ENCODE results near the gene RBFOX2. TPM values are rescaled to one million over a fixed set of nuclear protein-coding genes. Genes with fewer than 3 reads are reported as not detected.

RBFOX2 gene
- total and polyA plus RNA-seq, 10 of the 15 experiments (the other 5 are each of a cell fraction or from before 2014, with no cell fraction given): 0.01 to 2.7 (median 0.17) TPM; not detected in 4

GRCh38 chr22:35705141-35705540, 323.5 kb downstream of the RBFOX2 start (continued):
- TF ChIP-seq, protein P1, sequence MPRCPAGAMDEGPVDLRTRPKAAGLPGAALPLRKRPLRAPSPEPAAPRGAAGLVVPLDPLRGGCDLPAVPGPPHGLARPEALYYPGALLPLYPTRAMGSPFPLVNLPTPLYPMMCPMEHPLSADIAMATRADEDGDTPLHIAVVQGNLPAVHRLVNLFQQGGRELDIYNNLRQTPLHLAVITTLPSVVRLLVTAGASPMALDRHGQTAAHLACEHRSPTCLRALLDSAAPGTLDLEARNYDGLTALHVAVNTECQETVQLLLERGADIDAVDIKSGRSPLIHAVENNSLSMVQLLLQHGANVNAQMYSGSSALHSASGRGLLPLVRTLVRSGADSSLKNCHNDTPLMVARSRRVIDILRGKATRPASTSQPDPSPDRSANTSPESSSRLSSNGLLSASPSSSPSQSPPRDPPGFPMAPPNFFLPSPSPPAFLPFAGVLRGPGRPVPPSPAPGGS (IDR thresholded peaks at IDR 0.05; ENCODE audit: borderline replicate concordance, insufficient read depth, low read depth, low read length, poor library complexity, severe bottlenecking): no peak
- TF ChIP-seq RBBP5 (conservative IDR thresholded peaks at IDR 0.05) (no peak), NFYB (IDR thresholded peaks at IDR 0.05; ENCODE audit: insufficient read depth, low read depth, low read length) (no peak), CBX5 (IDR thresholded peaks at IDR 0.05; ENCODE audit: low read depth) (no peak), IKZF2 (IDR thresholded peaks at IDR 0.05) (no peak), MEF2B (IDR thresholded peaks at IDR 0.05; ENCODE audit: partially characterized antibody, poor library complexity, severe bottlenecking) (no peak), CBX3 (IDR thresholded peaks at IDR 0.05; ENCODE audit: borderline replicate concordance, low read depth) (no peak)
- TF ChIP-seq, protein P2, sequence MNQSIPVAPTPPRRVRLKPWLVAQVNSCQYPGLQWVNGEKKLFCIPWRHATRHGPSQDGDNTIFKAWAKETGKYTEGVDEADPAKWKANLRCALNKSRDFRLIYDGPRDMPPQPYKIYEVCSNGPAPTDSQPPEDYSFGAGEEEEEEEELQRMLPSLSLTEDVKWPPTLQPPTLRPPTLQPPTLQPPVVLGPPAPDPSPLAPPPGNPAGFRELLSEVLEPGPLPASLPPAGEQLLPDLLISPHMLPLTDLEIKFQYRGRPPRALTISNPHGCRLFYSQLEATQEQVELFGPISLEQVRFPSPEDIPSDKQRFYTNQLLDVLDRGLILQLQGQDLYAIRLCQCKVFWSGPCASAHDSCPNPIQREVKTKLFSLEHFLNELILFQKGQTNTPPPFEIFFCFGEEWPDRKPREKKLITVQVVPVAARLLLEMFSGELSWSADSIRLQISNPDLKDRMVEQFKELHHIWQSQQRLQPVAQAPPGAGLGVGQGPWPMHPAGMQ (IDR thresholded peaks at IDR 0.05; ENCODE audit: borderline replicate concordance): no peak

GRCh38 chr22:35703861-35704584, 324.6 kb downstream of the RBFOX2 start:
- 36% methylated on average over 7 of the region's 7 CpGs for whole genome bisulfite sequencing (ENCODE audit: insufficient coverage, insufficient replicate concordance, low lambda C conversion rate, missing lambda C conversion rate)

More at GRCh38 chr22:35703861-35704584, 324.6 kb downstream of the RBFOX2 start:
- Histone ChIP-seq H3K4me3 (no peak overlapping the region), H2AFZ (ENCODE audit: control insufficient read depth, low read depth, low read length) (no peak overlapping the region), H3K4me1 (ENCODE audit: control insufficient read depth, insufficient read depth, low read length) (no peaks in the 10 kb centered on the region), H3K79me2 (ENCODE audit: control insufficient read depth, insufficient read depth, low read length) (no peaks in the 10 kb centered on the region), H3K4me2 (ENCODE audit: control insufficient read depth, insufficient read depth) (no peak overlapping the region), H4K20me1 (ENCODE audit: control insufficient read depth, insufficient read depth) (no peaks in the 10 kb centered on the region), H3K9ac (ENCODE audit: control insufficient read depth, insufficient read depth, low read length) (no peak overlapping the region), H3K36me3 (ENCODE audit: control insufficient read depth in 2 of 2, insufficient read depth in 2 of 2, low read length in 1 of 2) (no peaks in the 10 kb centered on the region), H3K27ac (ENCODE audit: control insufficient read depth, insufficient read depth) (no peak overlapping the region), H3K27me3 (replicated peaks in 1 of 2; ENCODE audit: control insufficient read depth in 2 of 2, insufficient read depth in 2 of 2, low read length in 1 of 2) (no peaks in the 10 kb centered on the region), H3K9me3 (replicated peaks; ENCODE audit: control insufficient read depth, insufficient read depth, low read length) (no peaks in the 10 kb centered on the region)
- TF ChIP-seq, protein P3, sequence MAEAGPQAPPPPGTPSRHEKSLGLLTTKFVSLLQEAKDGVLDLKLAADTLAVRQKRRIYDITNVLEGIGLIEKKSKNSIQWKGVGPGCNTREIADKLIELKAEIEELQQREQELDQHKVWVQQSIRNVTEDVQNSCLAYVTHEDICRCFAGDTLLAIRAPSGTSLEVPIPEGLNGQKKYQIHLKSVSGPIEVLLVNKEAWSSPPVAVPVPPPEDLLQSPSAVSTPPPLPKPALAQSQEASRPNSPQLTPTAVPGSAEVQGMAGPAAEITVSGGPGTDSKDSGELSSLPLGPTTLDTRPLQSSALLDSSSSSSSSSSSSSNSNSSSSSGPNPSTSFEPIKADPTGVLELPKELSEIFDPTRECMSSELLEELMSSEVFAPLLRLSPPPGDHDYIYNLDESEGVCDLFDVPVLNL (IDR thresholded peaks at IDR 0.05; ENCODE audit: low read depth, low read length): no peak
- TF ChIP-seq JUND (IDR thresholded peaks at IDR 0.05; ENCODE audit: low read depth, low read length): no peak
- TF ChIP-seq BACH1 (IDR thresholded peaks at IDR 0.05; ENCODE audit: borderline replicate concordance): no peak
- no peak for TF ChIP-seq FOS (IDR thresholded peaks at IDR 0.05; ENCODE audit: borderline replicate concordance, extremely low read depth, insufficient read length)
- no peak for TF ChIP-seq SUPT20H (IDR thresholded peaks at IDR 0.05; ENCODE audit: borderline replicate concordance, control insufficient read depth, low read depth, low read length)
- no peak for TF ChIP-seq ZNF24 (IDR thresholded peaks at IDR 0.05)
- TF ChIP-seq NRF1 (conservative IDR thresholded peaks at IDR 0.05; ENCODE audit: low read depth, low read length): no peak
- TF ChIP-seq, protein P4, sequence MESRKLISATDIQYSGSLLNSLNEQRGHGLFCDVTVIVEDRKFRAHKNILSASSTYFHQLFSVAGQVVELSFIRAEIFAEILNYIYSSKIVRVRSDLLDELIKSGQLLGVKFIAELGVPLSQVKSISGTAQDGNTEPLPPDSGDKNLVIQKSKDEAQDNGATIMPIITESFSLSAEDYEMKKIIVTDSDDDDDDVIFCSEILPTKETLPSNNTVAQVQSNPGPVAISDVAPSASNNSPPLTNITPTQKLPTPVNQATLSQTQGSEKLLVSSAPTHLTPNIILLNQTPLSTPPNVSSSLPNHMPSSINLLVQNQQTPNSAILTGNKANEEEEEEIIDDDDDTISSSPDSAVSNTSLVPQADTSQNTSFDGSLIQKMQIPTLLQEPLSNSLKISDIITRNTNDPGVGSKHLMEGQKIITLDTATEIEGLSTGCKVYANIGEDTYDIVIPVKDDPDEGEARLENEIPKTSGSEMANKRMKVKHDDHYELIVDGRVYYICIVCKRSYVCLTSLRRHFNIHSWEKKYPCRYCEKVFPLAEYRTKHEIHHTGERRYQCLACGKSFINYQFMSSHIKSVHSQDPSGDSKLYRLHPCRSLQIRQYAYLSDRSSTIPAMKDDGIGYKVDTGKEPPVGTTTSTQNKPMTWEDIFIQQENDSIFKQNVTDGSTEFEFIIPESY (IDR thresholded peaks at IDR 0.05): no peak
- ChIA-PET POLR2A (no interaction called here), SMC1A (ENCODE audit: uncharacterized antibody, unreplicated experiment) (no interaction called here), CTCF (no interaction called here), RAD21 (ENCODE audit: unreplicated experiment) (no interaction called here)
- no TSS peak for BruUV-seq (replicated peaks)
- in situ Hi-C loops (cut with MboI) (no loop called here), intact Hi-C loops (cut with micrococcal nuclease; ENCODE audit: unreplicated experiment) (no loop called here)
- ATAC-seq: no peak
- no peak for DNase-seq (ENCODE audit: low read depth, low spot score)
- FAIRE-seq: no peak

All from GM12878 (cell line).